ENCODE results near the gene RGL3. TPM values are rescaled to one million over a fixed set of nuclear protein-coding genes. Genes with fewer than 3 reads are reported as not detected.
A peak's percentile ranks its signal among the peaks of the same experiment; 100 is the strongest.

Gene RGL3
- total and polyA plus RNA-seq, 10 of the 15 experiments (the other 5 are each of a cell fraction or from before 2014, with no cell fraction given): not detected

DNA sequence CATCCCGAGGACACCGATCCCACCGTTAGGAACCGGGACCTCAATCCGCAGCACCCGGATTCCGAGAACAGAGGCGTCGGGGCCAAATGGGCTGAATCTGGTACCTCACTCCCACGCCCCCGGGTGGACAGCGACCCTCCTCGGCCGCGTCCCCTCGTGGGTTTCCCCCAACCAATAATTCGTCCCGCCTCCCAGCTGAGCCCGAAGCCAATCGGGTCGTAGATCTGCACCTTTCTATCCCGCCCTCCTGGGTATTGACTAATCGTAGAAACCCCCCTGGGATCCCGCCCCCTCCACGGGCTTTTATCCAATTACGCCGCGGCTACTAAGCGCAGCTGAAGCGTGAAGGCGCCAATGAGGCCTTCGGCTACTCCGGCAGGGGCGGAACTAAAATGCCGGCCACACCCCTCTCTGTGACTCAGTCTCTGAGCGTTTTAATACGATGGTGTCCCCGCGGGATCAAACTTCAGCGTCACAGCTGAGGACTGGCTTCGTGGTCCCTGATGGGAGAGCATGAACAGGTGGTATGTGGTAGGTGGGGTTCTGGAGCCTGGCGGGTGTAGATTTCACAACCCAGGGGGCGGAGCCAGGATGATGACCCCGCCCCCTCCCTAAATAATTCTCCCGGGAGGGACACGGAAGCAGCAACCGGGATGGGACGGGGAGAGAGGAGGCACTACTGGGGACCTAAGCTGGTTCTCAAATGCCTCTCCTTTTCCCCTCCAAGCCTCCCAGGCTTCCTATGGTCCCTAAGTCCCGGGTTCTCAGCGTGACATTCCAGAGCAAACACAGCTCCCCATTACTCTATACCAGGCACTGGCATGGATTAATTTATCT, 72.8 kb downstream of the RGL3 start, which contains the start of the genes CCDC159 and TMEM205 (continued):
- no peak for TF ChIP-seq EZH2 (IDR thresholded peaks at IDR 0.05; ENCODE audit: borderline replicate concordance, control insufficient read depth, low read depth, low read length)
- TF ChIP-seq, protein P1, sequence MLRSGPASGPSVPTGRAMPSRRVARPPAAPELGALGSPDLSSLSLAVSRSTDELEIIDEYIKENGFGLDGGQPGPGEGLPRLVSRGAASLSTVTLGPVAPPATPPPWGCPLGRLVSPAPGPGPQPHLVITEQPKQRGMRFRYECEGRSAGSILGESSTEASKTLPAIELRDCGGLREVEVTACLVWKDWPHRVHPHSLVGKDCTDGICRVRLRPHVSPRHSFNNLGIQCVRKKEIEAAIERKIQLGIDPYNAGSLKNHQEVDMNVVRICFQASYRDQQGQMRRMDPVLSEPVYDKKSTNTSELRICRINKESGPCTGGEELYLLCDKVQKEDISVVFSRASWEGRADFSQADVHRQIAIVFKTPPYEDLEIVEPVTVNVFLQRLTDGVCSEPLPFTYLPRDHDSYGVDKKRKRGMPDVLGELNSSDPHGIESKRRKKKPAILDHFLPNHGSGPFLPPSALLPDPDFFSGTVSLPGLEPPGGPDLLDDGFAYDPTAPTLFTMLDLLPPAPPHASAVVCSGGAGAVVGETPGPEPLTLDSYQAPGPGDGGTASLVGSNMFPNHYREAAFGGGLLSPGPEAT (IDR thresholded peaks at IDR 0.05; ENCODE audit: low read depth): peak; percentile 44; the same call in 1 of the 2 replicates
- 0 out of 2 replicates have a peak, but pooled peaks have one; percentile 41 for TF ChIP-seq JUND (IDR thresholded peaks at IDR 0.05; ENCODE audit: low read depth, low read length)
- TF ChIP-seq MYB (IDR thresholded peaks at IDR 0.05; ENCODE audit: borderline replicate concordance, low read depth, low read length): no peak
- no peak for TF ChIP-seq EP300 (IDR thresholded peaks at IDR 0.05; ENCODE audit: borderline replicate concordance in 1 of 2, control insufficient read depth in 1 of 2, low read depth in 2 of 2, low read length in 2 of 2)
- TF ChIP-seq USF1 (IDR thresholded peaks at IDR 0.05; ENCODE audit: borderline replicate concordance, extremely low read length, insufficient read depth, low read depth, low read length): no peak
- no peak for TF ChIP-seq TARDBP (IDR thresholded peaks at IDR 0.05; ENCODE audit: borderline replicate concordance)
- peak; percentile 14 for TF ChIP-seq MEF2B (IDR thresholded peaks at IDR 0.05; ENCODE audit: partially characterized antibody, poor library complexity, severe bottlenecking)
- TF ChIP-seq ZNF274 (IDR thresholded peaks at IDR 0.05; ENCODE audit: insufficient read depth, insufficient read length): no peak
- peak; percentile 8; the same call in 1 of the 2 replicates for TF ChIP-seq HCFC1 (IDR thresholded peaks at IDR 0.05; ENCODE audit: low read length)
- peak; percentile 24; the same call in 1 of the 2 replicates for TF ChIP-seq MTA2 (IDR thresholded peaks at IDR 0.05; ENCODE audit: low read depth)
- no peak for TF ChIP-seq ETV6 (conservative IDR thresholded peaks at IDR 0.05 in 1 of 2, IDR thresholded peaks at IDR 0.05 in 1 of 2; ENCODE audit: borderline replicate concordance in 1 of 2, low read depth in 1 of 2)
- TF ChIP-seq BCL3 (IDR thresholded peaks at IDR 0.05; ENCODE audit: borderline replicate concordance, insufficient read depth, low read depth, low read length, poor library complexity, severe bottlenecking): no peak
- TF ChIP-seq CHD1 (IDR thresholded peaks at IDR 0.05; ENCODE audit: low read depth, low read length): no peak
- TF ChIP-seq, protein P2, sequence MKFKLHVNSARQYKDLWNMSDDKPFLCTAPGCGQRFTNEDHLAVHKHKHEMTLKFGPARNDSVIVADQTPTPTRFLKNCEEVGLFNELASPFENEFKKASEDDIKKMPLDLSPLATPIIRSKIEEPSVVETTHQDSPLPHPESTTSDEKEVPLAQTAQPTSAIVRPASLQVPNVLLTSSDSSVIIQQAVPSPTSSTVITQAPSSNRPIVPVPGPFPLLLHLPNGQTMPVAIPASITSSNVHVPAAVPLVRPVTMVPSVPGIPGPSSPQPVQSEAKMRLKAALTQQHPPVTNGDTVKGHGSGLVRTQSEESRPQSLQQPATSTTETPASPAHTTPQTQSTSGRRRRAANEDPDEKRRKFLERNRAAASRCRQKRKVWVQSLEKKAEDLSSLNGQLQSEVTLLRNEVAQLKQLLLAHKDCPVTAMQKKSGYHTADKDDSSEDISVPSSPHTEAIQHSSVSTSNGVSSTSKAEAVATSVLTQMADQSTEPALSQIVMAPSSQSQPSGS (IDR thresholded peaks at IDR 0.05; ENCODE audit: low read length): no peak
- no peak for TF ChIP-seq ZBTB40 (IDR thresholded peaks at IDR 0.05; ENCODE audit: borderline replicate concordance)

Measured in GM12878 (cell line).